GOT3 (cell line): ENCODE measurements around the gene LRP1.
"Not testable (repeated sequence)": the region's sequence is repeated elsewhere in the genome, so short reads cannot be mapped to it uniquely, and the experiment has no call there.

Experiments
- DNase-seq: peaks from one replicate; lab custom pipeline; 2025; ENCODE audit warnings: mixed read lengths; lab: John Stamatoyannopoulos, UW

LRP1 gene

GRCh38 chr12:57111031-57111734 is 17.1 kb upstream of the LRP1 start, which contains the start of gene STAT6:
TSS of gene STAT6 (minus strand) at chr12:57111362. CDS start at chr12:57108278, 3,084 bp downstream.
- DNase-seq, result no peak

GRCh38 chr12:57112492-57113294 is 15.6 kb upstream of the LRP1 start:
- no peak for DNase-seq

GRCh38 chr12:57116580-57117281 is 11.6 kb upstream of the LRP1 start:
- no peak for DNase-seq

GRCh38 chr12:57118711-57119271 is 9.5 kb upstream of the LRP1 start:
- DNase-seq, result no peak

GRCh38 chr12:57119294-57120085 is 8.8 kb upstream of the LRP1 start:
- no peak for DNase-seq

GRCh38 chr12:57120718-57121117 is 7.6 kb upstream of the LRP1 start:
- not testable (repeated sequence) for DNase-seq

- DNase-seq, result no peak
Observed at GRCh38 chr12:57123813-57124212, 4.5 kb upstream of the LRP1 start.

- DNase-seq, result no peak
Observed at GRCh38 chr12:57124261-57124877, 3.9 kb upstream of the LRP1 start.

- DNase-seq, result no peak
Observed at GRCh38 chr12:57126061-57126460, 2.2 kb upstream of the LRP1 start.

GRCh38 chr12:57126561-57126960 is 1.7 kb upstream of the LRP1 start:
- no peak for DNase-seq

- no peak for DNase-seq
Observed at GRCh38 chr12:57127101-57127725, 1.1 kb upstream of the LRP1 start.

- no peak for DNase-seq
Observed at GRCh38 chr12:57128519-57129247, 400 bp downstream of the LRP1 start.

- no peak for DNase-seq
Observed at GRCh38 chr12:57129321-57129842, 1.1 kb downstream of the LRP1 start.

- DNase-seq, result no peak
Observed at GRCh38 chr12:57129889-57130288, 1.6 kb downstream of the LRP1 start.

GRCh38 chr12:57130941-57131340 is 2.7 kb downstream of the LRP1 start:
- no peak for DNase-seq

GRCh38 chr12:57131896-57132744 is 3.8 kb downstream of the LRP1 start:
- DNase-seq, result no peak

- no peak for DNase-seq
Observed at GRCh38 chr12:57133013-57133569, 4.8 kb downstream of the LRP1 start.

GRCh38 chr12:57133916-57134315 is 5.6 kb downstream of the LRP1 start:
- no peak for DNase-seq
